HG02642 (cell line): Measurements from ENCODE around the gene DDB1.
"Not testable (repeated sequence)": the region's sequence is repeated elsewhere in the genome, so short reads cannot be mapped to it uniquely, and the experiment has no call there.

ENCODE experiments used
- ATAC-seq: cut with Tn5 transposase; IDR thresholded peaks from one replicate; pipeline ENCODE4 v1.9.1; 2021; ENCODE audit warnings: mild to moderate bottlenecking; ENCODE audit not compliant: unreplicated experiment, poor library complexity

The DDB1 gene

GRCh38 chr11:61274084-61274483, 58.8 kb downstream of the DDB1 start:
- ATAC-seq = no peak

- ATAC-seq = no peak
Observed at GRCh38 chr11:61273178-61274078, 59.5 kb downstream of the DDB1 start.

- ATAC-seq = no peak
Observed at GRCh38 chr11:61272731-61273130, 60.2 kb downstream of the DDB1 start.

- no peak for ATAC-seq
Observed at GRCh38 chr11:61270354-61271076, 62.4 kb downstream of the DDB1 start.

DNA sequence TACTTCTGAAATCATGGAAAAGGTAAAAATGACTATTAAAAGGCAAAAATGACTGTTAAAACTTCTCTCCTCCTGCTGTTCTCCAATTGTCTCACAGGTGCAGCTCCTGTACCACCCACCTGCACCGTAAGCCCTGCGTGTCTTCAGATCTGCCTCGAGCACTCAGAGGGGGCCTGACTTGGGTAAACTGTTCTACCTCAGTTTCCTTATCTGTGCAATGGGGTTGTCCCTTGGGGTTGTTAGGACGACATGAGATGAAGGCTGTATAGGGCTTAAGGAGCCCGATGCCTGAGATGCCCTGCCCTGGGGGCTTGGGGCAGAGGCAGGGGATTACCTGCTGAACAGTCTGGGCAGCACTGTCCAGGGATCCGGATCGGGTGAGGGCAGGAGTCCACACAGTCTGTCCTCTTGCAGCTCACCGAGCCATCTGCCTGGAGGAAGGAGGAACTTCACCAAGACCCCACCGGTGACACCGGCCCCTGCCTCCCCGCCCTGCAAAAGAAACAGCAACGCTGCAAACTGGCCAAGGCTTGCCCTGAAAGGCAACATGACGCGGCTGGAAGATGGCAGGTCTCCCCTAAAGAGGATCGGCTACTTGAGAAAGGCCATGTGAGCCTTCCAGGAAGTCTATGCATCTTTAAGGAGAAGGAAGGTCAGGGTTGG, 64.2 kb downstream of the DDB1 start:
- ATAC-seq = no peak

GRCh38 chr11:61267437-61267841, 65.5 kb downstream of the DDB1 start:
- no peak for ATAC-seq

GRCh38 chr11:61266602-61267001, 66.3 kb downstream of the DDB1 start:
- no peak for ATAC-seq

DNA sequence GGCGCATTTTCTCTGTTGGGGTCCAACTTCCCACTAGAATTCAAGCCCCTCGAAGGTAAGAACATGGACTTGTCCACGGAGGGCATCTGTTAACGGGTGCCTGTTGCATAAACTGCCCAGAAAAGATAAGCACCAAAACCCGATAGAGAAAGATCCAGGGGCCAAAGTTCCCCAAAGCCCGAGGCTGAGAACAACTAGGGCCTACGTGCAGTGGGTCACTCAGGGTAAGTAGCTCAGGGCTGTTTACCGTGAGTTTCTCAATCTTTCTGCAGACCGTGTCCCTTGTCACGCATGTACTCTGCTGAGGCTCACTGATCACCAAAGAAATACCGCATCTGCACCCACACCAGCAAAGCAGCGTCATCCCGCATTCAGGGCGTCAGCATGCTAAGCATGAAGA, 67.5 kb downstream of the DDB1 start:
- no peak for ATAC-seq

GRCh38 chr11:61264795-61265194, 68.1 kb downstream of the DDB1 start:
- no peak for ATAC-seq

DNA sequence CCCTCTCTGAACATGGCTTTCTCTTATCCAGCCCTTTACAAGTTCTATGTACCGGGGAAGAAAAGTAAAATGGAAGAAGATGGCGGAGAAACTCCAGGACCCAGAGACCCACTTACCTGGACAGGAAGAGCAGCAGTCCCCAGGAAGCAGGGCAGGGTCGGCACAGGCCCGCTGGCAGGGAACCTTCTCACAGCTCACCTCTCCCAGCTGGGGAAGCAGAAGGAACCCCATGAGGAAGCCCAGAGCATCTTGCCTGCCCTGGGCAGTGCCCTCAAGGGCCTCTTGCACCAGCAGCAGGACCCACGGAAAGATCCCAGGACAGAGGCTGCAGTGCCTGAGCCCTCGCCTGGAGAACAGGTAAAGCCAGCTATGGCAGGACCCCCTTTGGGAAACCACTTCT, 68.5 kb downstream of the DDB1 start:
- ATAC-seq = no peak

DNA sequence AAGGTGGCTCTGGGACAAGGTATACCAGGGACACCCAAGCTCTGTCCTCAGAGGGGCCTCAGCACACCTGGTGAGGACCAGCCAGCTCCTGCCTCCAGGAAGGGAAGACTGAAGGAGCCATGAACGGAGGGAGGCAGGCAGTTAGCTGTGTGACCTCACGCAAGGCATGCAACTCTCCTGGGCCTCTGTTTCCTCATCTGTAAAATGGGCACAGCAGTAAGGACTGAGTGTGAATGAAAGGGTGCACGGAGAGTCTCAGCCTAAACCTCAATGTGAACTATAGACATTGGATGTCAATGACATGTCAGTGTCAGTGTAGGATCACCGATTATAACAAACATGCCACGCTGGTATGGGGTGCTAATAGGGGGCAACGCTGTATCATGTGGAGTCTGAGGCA, 73.5 kb downstream of the DDB1 start:
- no peak for ATAC-seq

- no peak for ATAC-seq
Observed at GRCh38 chr11:61258546-61258945, 74.4 kb downstream of the DDB1 start.

DNA sequence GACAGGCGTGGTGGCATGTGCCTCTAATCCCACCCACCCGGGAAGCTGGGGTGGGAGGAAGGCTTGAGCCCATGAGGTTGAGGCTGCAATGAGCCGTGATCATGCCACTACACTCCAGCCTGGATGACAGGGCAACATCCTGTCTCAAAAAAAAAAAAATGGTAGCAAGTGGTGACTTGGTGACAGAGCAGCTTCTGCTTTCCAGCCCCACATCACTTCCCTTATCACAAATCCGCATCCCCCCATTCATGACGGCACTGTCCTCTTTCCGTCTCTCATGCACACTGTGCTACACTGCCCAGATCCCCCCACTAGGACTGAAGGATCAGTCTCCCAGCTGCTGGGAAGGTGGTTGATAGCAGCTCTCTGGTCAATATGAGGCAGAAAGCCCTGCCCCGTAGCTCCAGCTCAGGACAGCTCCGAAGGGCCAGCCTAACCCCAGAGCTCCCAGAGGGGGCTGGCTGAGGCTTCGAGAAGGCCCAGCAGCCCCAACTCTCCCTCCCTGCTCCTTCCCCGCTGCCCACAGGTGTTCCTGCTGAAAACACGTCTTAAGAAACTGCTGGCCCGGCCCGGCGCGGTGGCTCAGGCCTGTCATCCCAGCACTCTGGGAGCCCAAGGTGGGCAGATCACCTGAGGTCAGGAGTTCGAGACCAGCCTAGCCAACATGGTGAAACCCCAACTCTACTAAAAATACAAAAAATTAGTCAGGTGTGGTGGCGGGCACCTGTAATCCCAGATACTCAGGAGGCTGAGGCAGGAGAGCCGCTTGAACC, 76.0 kb downstream of the DDB1 start:
- no peak for ATAC-seq

DNA sequence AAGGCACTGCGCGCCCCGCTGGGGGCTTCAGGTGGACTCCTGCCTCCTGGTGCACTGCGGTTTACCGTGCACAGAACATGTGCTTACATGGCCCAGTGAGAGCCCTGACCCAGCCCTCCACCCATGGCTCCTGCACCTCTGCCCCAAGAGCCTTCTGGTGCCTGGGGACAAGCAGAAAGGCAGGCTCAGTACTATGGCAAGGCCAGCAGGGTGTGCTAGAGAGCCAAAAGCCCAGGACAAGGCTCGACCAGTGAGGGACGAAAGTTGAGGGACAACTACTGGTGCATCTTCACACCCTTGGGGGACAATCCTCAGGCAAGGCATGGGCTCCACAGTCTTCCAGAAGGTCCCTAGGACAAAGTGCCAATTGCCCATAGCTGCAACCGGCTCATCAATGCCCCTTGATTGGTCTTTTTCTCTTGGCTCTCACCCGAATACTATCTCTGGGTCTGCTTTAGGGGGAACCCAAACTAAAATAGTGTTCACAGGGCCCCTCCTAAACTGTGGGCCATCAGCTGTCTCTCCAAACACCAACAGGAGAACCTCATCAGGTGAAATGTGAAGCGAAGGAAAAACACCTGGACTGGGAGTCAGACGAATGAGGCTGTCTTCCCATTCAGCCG, 78.4 kb downstream of the DDB1 start:
- ATAC-seq = peak; percentile 72

DNA sequence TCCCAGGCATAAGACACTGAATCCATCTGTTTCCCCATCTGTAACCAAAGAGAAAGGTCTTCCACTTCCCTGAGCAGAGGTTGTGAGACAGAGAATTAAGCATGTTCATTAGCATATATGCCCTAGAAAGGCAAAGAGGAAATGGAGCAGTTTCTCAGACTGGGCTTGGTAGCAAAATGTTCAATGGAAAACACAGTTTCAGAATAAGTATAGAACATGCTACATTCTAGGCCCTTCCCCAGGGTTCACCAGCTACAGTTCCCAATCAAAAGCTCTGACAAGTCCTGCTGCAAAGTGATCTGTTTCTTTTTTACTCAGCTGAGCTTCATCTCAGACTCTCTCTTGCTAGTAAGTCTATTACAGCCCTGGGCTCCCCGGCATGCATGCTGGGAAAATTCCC, 80.6 kb downstream of the DDB1 start:
- not testable (repeated sequence) for ATAC-seq

DNA sequence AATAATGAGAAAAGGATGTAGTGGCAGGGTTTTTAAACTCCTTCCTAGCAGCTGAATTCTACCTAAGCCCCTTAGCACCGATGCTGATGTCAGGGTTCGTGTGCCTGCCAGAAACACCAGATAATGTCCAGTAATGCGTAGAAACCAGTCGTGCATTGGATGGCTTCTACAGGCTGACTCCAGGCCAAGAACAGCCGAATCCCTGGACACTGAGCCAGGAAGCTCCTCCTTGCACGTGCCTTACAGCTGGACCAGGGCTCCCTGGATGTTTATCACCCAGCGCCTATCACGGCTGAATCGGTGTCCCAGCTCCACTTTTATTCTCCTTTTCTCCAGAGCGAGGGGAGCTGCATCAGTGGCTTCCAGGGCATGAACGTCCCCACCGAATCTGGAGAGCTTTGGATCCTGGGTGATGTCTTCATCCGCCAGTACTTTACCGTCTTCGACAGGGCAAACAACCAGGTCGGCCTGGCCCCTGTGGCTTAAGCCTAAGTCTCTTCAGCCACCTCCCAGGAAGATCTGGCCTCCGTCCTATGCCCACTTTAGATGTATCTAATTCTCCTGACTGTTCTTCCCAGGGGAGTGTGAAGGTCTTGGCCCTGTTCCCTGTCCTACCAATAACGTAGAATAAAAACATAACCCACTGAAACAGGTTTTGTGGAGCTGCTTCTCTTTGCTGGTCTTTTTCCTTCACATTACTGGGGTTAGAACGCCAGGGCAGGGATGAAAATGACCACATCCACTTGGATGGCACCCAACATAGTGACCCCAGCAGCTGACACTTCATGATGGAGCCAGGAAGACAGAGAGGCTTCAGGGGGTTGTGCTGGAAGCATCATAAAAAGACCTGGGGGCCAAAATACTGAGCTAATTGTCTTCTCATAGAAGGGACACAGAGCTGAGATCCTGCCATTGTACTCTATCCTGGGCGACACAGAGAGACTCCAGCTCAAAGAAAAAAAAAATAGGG, 81.8 kb downstream of the DDB1 start:
- ATAC-seq = not testable (repeated sequence)
